Measurements from ENCODE around the gene SLFN12.

DNA sequence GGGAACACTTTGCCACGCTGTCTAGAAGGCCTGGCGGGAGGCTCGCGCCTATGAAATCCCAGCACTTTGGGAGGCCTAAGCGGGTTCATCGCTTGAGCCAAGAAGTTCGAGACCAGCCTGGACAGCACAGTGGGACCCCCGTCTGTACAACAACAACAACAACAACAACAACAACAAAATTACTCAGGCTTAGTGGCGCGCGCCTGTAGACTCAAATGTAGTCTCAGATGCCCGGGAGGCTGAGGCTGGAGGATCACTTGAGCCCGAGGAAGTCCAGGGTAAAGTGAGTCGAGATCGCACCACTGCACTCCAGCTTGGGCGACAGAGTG is 16.6 kb upstream of the SLFN12 start:
- TF ChIP-seq, protein P1, sequence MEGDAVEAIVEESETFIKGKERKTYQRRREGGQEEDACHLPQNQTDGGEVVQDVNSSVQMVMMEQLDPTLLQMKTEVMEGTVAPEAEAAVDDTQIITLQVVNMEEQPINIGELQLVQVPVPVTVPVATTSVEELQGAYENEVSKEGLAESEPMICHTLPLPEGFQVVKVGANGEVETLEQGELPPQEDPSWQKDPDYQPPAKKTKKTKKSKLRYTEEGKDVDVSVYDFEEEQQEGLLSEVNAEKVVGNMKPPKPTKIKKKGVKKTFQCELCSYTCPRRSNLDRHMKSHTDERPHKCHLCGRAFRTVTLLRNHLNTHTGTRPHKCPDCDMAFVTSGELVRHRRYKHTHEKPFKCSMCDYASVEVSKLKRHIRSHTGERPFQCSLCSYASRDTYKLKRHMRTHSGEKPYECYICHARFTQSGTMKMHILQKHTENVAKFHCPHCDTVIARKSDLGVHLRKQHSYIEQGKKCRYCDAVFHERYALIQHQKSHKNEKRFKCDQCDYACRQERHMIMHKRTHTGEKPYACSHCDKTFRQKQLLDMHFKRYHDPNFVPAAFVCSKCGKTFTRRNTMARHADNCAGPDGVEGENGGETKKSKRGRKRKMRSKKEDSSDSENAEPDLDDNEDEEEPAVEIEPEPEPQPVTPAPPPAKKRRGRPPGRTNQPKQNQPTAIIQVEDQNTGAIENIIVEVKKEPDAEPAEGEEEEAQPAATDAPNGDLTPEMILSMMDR (conservative IDR thresholded peaks at IDR 0.05; ENCODE audit: low read depth, low read length): no peak
- no peak for TF ChIP-seq EZH2 (IDR thresholded peaks at IDR 0.05; ENCODE audit: borderline replicate concordance, low read depth, low read length, poor library complexity, severe bottlenecking)
